Activated CD8-positive, alpha-beta T cell treated with anti-CD3 and anti-CD28 coated beads for 36 hours (primary cell): ENCODE measurements around the gene SHISA9. TPM values are rescaled to one million over a fixed set of nuclear protein-coding genes. Genes with fewer than 3 reads are reported as not detected.

ENCODE experiments used
- ATAC-seq: fragments of 200-7000 bp; cut with Tn5 transposase; one replicate; pipeline ENCODE4 v1.10.0; 2021; ENCODE audit warnings: mild to moderate bottlenecking, moderate library complexity
- CTCF ChIA-PET: fragments of 350-600 bp; sonication (Branson Sonifier 250); formaldehyde crosslinking; loops from one replicate; lab custom pipeline; 2021; ENCODE audit warnings: antibody characterized with exemption; lab: Charles Lee
- POLR2A ChIA-PET: fragments of 350-600 bp; sonication (Branson Sonifier 250); formaldehyde crosslinking; loops from one replicate; lab custom pipeline; 2021; ENCODE audit warnings: antibody characterized with exemption; lab: Charles Lee
- DNase-seq: peaks from one replicate; pipeline ENCODE4 v3.0.0-alpha.2; 2020
- H3K27ac Mint-ChIP-seq: one replicate; pipeline ENCODE4 v1.8.0; 2021; ENCODE audit warnings: mild to moderate bottlenecking, mixed read lengths
- H3K27me3 Mint-ChIP-seq: one replicate; pipeline ENCODE4 v1.8.0; 2021; ENCODE audit warnings: mixed read lengths
- H3K36me3 Mint-ChIP-seq: one replicate; pipeline ENCODE4 v1.8.0; 2021; ENCODE audit warnings: low read depth, mixed read lengths
- H3K4me1 Mint-ChIP-seq: one replicate; pipeline ENCODE4 v1.8.0; 2021; ENCODE audit warnings: low read depth, mixed read lengths
- H3K4me3 Mint-ChIP-seq: one replicate; pipeline ENCODE4 v1.8.0; 2021; ENCODE audit warnings: mild to moderate bottlenecking, moderate library complexity, mixed read lengths
- H3K9me3 Mint-ChIP-seq: one replicate; pipeline ENCODE4 v1.8.0; 2021; ENCODE audit warnings: mixed read lengths
- CTCF ChIP-seq: fragments of 200-600 bp; IDR thresholded peaks from one replicate; pipeline ENCODE4 v1.8.0; 2022; ENCODE audit warnings: antibody characterized with exemption, mild to moderate bottlenecking
- intact Hi-C: fragments of 100-400 bp; cut with micrococcal nuclease; formaldehyde crosslinking; loops from one replicate; pipeline ENCODE4 v1.10.0; 2022
- total RNA-seq, 2 experiments: library from RNA; stranded (reverse); gene quantifications; one replicate each; pipeline ENCODE4 v1.2.3, GENCODE V29; 2021

Gene SHISA9
- total RNA-seq, 2 experiments from 2014 or later: not detected

DNA sequence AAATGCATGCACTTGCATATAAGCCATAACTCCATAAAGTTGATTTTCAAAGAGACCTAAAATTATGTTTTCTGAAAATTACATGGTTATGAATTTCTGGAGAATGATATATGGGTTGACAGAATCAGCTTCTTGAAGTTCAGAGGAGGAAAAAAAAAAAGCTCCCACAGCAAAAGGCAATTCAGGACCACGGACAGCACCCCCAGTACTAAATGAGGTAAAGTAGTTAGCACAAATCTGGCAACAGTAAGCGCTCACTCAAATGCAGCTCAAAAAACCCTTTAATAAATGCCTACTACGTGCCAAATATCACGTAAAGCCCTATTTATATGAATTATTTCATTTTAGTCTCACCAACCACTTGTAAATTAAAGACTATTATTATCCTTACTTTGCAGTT lies 135.2 kb downstream of the SHISA9 start:
- POLR2A ChIA-PET: no interaction called here

DNA sequence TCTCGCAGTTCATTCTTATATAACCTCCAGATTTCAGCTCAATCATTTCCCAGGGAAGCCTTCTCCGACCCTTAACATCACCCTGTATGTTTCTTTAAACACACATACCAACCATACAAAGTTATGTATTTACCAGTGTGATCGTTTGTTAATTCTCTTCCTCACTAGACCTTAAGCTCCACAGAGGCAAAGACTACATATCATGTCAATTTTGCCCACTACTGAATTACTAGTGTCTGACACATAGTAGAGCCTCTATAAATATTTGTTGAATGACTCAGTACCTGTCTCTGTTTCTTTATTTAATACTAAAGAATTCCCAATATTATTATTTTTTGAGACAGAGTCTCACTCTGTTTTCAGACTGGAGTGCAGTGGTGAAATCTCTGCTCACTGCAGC lies 137.2 kb downstream of the SHISA9 start:
- no peak for ATAC-seq
- H3K36me3 Mint-ChIP-seq: no peaks in the 10 kb centered on the region
- no peak overlapping the region for H3K27ac Mint-ChIP-seq
- POLR2A ChIA-PET: interaction anchor here (0.6 kb wide), 1 partner anchor 58 kb away, joined by 3 read pairs; no protein-coding TSS in a partner anchor
- H3K9me3 Mint-ChIP-seq: peaks cover 5% of the 10 kb centered on the region
- H3K4me1 Mint-ChIP-seq: no peaks in the 10 kb centered on the region
- H3K27me3 Mint-ChIP-seq: no peaks in the 10 kb centered on the region
- DNase-seq: no peak
- TF ChIP-seq CTCF: no peak
- CTCF ChIA-PET: no interaction called here
- no peak overlapping the region for H3K4me3 Mint-ChIP-seq
- intact Hi-C loops: no loop called here

More for the DNA sequence above, 135.2 kb downstream of the SHISA9 start:
- intact Hi-C loops: no loop called here
- no peaks in the 10 kb centered on the region for H3K4me1 Mint-ChIP-seq
- H3K27ac Mint-ChIP-seq: no peak overlapping the region
- no peaks in the 10 kb centered on the region for H3K27me3 Mint-ChIP-seq
- TF ChIP-seq CTCF: no peak
- no peak overlapping the region for H3K4me3 Mint-ChIP-seq
- no peak for ATAC-seq
- H3K9me3 Mint-ChIP-seq: peaks cover 5% of the 10 kb centered on the region
- peak; percentile 52 for DNase-seq
- CTCF ChIA-PET: interaction anchor here (0.6 kb wide), 1 partner anchor 21 kb away, joined by 3 read pairs; no protein-coding TSS in a partner anchor
- H3K36me3 Mint-ChIP-seq: no peaks in the 10 kb centered on the region

DNA sequence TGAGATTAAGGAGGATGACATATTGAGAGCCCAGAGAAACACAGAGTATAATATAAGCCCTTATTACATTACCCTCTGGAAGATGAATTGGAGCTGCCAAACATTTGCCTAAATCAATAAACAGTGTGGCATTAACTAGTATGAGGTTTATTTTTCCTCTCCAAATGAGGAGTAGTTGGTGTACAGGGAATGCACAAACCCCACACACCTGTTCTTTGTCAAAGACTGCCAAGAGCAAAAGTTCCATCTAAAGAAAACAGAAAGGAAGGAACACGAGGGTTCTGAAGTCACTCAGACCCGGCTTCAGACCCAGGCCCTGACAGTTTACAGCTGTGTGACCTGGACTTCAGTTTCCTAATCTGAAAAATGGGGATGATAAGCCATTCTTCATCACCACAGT lies 138.1 kb downstream of the SHISA9 start:
- no peak for TF ChIP-seq CTCF
- Mint-ChIP-seq H3K4me3 (no peak overlapping the region), H3K36me3 (no peaks in the 10 kb centered on the region), H3K27me3 (no peaks in the 10 kb centered on the region), H3K9me3 (peaks cover 5% of the 10 kb centered on the region), H3K27ac (no peak overlapping the region), H3K4me1 (no peaks in the 10 kb centered on the region)
- ChIA-PET POLR2A (interaction anchor here (0.6 kb wide), 1 partner anchor 59 kb away, joined by 3 read pairs; no protein-coding TSS in a partner anchor), CTCF (no interaction called here)
- intact Hi-C loops: no loop called here
- no peak for DNase-seq
- no peak for ATAC-seq

- DNase-seq (no peak), ATAC-seq (no peak)
- CTCF ChIA-PET: no interaction called here
- no peak overlapping the region for H3K4me3 Mint-ChIP-seq
- no peak overlapping the region for H3K27ac Mint-ChIP-seq
- no peaks in the 10 kb centered on the region for H3K36me3 Mint-ChIP-seq
- H3K9me3 Mint-ChIP-seq: peaks cover 3% of the 10 kb centered on the region
- POLR2A ChIA-PET: no interaction called here
- TF ChIP-seq CTCF: no peak
- no peaks in the 10 kb centered on the region for H3K27me3 Mint-ChIP-seq
- intact Hi-C loops: no loop called here
- no peaks in the 10 kb centered on the region for H3K4me1 Mint-ChIP-seq
These were observed 139.8 kb downstream of the SHISA9 start for GRCh38 chr16:13041180-13041579.

- H3K4me3 Mint-ChIP-seq: no peak overlapping the region
- POLR2A ChIA-PET: no interaction called here
- no peak overlapping the region for H3K27ac Mint-ChIP-seq
- no peaks in the 10 kb centered on the region for H3K27me3 Mint-ChIP-seq
- ATAC-seq (no peak), DNase-seq (no peak)
- CTCF ChIA-PET: no interaction called here
- H3K9me3 Mint-ChIP-seq: peaks cover 3% of the 10 kb centered on the region
- no peaks in the 10 kb centered on the region for H3K4me1 Mint-ChIP-seq
- intact Hi-C loops: no loop called here
- no peaks in the 10 kb centered on the region for H3K36me3 Mint-ChIP-seq
- no peak for TF ChIP-seq CTCF
These were observed 140.4 kb downstream of the SHISA9 start for GRCh38 chr16:13041646-13042290.
